Globus pallidus (tissue), 1 donor: Measurements from ENCODE around the gene TRAPPC2B.

Experiments
- DNase-seq: peaks from one replicate; pipeline ENCODE4 v3.0.0-alpha.2; 2015; ENCODE audit warnings: low spot score

The TRAPPC2B gene

DNA sequence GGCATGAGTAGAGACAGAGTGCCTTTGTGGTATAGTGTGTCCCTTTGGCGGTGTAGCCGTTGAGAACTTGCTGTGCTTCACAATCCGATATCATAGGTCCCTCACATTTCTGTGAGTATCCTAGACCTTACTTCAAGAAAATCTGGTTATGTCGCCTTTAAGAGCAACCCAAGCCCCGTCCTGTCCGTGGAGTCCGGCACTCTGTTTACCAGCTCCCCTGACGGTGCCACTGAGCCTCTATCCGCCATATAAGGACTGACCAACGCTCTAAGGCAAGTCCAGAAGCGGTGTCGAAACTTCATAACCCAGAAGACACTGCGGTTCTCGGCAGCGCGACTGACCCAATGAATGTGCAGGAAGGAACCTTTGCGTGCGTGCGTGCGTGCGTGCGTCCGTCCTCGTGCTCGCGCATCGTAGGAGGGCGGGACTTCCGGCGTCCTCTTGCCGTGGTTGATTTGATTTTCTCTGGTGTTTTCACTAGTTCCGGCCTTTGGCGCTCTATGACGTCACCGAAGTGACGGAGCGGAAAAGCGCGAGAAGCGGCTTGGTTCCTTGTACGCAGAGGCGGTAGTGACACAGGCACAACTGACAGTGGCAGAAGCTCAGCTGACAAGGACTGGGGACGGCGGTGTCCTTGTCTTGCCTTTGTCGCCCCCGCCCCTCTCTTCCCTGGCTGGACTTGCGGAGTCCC, at the start of gene TRAPPC2B, which contains the start of gene ZNF547:
TRAPPC2B (plus strand) TSS at position 555 of the 691 bp plus-strand sequence. CDS start 1,283 bp downstream, outside the sequence.
ZNF547 (plus strand) TSS at position 555 of the 691 bp plus-strand sequence. CDS start 5,005 bp downstream, outside the sequence.
- peak; percentile 99 for DNase-seq

DNA sequence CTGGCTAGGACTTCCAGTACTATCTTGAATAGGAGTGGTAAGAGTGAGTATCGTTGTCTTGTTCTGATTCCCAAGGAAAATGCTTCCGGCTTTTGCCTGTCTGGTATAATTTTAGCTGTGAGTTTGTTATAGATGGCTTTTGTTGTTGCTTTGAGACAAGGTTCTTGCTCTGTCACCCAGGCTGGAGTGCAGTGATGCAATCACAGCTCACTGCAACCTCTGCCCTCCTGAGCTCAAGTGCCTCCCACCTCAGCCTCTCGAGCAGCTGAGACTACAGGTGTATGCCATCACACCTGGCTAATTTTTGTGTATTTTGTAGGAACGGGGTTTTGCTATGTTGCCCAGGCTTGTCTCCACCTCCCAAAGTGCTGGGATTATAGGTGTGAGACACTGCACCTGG, 49.2 kb upstream of the TRAPPC2B start:
- DNase-seq, result no peak

DNA sequence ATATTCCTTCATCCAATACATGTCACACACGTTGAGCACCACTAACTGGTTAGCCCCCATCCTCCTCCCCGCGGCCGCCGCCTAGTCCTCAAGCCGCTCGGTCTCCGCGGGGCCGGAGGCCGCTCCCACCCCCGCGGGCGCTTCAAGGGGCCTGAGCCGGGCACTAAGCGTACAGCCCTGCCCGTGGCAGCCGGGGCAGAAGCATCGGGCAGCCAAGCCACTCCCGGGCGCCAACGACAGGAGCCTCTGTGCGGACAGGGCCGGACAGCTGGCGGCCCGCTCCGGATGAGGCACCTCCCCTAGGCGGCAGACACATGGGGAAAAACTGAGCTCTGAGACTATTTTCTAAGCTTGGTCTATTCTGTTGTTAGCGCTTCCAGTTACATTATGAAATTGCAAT, 45.8 kb upstream of the TRAPPC2B start:
- DNase-seq, result no peak

DNA sequence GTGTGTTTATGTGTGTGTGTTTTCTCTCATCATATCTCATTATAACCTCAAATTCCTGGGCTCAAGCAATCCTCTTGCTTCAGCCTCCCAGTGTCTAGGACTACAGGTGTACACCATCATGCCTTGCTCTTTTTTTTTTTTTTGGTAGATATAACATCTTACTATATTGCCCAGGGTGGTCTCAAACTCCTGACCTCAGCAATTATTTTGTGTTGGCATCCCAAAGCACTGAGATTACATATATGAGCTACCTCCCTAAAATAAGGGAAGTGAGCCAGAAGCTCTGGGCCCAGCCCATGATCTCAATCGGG, 43.5 kb upstream of the TRAPPC2B start:
- DNase-seq, result no peak

DNA sequence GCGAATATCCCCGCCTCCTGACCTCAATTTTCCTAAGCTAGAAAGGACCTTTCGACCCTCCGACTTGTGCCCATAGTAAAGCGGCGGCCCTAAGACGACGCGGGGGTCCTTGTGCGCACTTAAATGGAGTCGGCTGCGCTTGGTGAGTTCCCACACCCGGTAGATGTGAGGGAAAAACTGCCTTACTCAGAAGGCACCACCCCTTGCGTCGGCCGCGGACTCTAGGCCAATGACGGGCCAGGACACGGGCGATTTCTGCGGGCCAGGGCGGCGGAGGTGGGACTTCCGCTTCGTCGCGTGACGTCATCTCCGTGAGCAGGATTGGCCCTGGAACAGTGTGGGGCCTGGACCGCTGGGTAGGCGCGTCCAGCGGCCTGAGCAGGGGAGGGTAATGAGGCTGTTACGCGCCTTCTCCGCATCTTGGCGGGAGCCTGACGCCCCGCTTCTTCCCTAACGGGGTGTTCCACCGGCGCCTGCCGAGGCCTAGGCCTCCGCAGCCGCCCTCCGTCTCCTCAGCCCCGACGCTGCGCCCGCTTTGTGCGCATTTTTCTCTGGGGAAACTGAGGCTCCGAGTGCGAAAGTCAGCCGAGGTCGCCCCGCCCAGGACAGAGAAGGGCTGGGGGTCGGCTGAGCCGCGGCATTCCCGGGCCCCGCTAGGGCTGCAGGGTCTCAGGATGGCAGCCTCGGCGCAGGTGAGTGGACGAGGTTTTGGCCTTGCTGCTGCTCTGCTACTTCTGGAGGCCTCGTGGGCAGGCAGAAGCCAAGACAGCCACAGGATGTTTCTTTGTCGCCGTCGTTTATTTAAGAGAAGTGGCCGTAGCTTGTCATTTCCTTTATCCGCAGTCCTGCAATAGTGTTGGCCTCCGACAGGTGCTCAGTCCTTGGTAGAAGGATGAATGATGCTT, 42.9 kb upstream of the TRAPPC2B start, which contains the start of gene ZNF543:
ZNF543 (plus strand) TSS at position 293 of the 905 bp plus-strand sequence; CDS start at position 675, 382 bp downstream.
- DNase-seq, result peak; percentile 95

DNA sequence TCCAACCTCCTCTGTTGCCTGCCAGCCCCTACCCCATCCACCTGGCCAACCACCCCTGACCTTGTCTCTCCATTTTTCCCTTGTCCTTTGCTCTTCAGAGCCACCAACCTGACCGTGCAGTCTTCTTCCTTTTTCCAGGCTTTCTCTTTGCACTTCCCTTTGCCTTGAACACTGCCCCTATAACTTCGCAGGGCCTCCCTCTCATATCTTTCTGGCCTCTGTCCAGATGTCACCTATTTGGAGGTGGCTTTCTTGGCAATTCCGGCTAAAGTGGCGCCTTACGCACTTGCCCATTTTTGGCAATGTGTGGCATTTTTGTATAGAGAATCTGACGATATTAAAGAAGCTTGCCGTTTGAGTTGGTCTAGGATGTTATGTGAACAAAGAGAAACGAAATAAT, 42.2 kb upstream of the TRAPPC2B start:
- no peak for DNase-seq

DNA sequence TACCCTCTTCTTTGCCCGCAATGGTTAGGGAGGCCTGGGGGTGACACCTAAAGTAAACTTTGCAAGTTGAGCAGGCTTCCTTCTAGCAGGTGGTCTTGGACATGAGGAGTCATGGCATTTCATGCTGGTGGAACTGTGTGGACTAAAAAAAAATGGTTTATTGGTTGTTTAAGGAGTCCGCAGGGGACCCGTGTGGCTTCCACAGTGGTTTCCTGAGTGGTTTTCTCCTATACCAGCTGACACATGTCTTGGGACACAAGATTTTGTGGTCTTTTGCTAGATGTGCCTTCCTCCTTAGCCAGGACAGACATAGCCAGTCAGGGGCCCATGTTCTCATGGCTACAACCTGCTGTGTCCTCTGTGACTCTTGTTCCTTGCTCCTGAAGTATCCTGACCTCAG, 41.6 kb upstream of the TRAPPC2B start:
- DNase-seq, result no peak

DNA sequence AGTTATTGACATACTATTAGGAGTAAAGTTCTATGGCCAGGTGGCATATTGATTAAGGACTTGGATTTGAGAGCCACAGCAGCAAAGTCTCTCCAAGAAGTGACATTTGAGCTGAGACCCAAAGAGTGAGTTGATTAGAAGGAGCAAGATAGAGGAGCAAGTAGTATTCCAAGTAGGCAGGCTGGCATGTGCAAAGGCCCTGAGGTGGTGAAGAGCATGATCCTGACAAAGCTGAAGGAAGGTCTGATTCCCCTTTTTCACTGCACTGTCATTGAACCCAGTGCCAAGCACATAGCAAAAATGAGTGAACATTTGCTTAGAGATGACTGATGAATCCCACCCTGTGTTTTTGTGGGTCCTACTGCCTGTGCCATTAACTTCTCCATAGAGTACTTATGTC, 38.4 kb upstream of the TRAPPC2B start:
- no peak for DNase-seq

DNA sequence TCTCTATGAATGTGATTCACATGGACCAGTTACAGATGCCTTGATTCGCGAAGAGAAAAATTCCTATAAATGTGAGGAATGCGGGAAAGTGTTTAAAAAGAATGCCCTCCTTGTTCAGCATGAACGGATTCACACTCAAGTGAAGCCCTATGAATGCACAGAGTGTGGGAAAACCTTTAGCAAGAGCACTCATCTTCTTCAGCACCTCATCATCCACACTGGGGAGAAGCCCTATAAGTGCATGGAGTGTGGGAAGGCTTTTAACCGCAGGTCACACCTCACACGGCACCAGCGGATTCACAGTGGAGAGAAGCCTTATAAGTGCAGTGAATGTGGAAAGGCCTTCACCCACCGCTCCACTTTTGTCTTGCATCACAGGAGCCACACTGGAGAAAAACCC, 35.4 kb upstream of the TRAPPC2B start:
- no peak for DNase-seq

DNA sequence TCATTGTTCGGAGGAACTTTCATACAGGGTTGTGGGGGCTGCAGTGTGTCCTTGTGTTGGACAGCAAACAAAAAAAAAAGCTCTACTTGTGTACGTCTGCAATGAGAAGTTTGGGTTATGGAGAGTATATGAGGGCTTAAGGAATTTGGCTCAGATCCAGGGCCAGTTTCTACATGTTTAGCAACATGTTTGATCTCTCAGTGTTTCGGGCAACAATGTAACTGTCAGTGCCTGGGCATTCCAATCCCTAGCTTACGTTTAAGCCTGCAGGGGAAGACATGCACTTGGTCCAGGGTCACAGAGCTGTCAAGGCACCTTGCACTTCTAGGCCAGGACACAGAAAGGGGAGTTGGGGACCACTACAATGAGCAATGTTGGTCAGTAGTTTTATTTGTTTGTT, 29.2 kb upstream of the TRAPPC2B start:
- no peak for DNase-seq

DNA sequence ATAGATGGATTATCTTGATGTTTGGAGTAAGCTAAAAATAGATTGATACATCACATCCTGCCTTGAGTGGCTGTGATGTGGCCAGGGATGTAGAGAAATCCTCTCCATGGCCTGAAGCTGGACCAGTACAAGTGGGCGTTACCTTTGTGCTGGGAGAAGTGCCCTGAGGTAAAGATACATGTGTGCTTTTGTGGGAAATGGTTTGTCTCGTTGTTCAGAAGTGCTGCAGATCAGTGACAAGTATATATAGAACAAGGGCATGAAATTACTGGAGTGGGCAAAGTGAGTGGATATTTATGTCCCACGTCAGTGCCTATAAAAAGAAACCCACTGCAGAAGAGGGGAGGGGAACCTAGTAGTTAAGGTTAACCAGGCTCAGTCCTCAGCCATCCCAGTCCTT, 24.5 kb upstream of the TRAPPC2B start:
- DNase-seq, result no peak

DNA sequence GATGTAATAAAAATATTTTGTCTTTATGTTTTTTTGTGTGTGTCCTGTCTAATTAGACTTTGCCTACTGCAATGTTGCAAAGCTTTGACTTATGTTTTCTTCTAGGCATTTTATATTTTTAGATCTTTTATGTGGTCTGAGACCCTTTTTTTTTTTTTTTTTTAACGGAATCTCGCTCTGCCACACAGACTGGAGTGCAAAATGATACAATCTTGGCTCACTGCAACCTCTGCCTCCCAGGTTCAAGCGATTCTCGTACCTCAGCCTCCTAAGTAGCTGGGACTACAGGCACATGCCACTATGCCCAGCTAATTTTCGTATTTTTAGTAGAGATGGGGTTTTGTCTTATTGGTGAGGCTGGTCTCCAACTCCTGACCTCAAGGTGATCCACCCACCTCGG, 20.8 kb upstream of the TRAPPC2B start:
- DNase-seq, result no peak

DNA sequence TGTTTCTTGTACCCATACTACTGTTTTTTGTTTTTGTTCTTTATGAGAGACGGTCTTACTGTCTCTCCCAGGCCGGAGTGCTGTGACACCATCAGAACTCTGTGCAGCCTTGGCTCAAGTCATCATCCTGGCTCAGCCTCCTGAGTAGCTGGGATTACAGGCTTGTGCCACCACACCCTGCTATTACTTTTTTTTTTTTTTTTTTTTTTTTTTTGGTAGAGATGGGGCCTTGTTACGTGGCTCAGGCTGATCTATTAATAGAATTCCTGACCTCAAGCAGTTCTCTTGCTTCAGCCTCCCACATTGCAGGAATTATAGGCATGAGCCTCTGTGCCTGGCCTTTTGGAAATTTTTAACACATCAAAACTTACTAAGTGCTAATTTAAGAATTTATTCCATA, 15.2 kb upstream of the TRAPPC2B start:
- DNase-seq, result no peak

DNA sequence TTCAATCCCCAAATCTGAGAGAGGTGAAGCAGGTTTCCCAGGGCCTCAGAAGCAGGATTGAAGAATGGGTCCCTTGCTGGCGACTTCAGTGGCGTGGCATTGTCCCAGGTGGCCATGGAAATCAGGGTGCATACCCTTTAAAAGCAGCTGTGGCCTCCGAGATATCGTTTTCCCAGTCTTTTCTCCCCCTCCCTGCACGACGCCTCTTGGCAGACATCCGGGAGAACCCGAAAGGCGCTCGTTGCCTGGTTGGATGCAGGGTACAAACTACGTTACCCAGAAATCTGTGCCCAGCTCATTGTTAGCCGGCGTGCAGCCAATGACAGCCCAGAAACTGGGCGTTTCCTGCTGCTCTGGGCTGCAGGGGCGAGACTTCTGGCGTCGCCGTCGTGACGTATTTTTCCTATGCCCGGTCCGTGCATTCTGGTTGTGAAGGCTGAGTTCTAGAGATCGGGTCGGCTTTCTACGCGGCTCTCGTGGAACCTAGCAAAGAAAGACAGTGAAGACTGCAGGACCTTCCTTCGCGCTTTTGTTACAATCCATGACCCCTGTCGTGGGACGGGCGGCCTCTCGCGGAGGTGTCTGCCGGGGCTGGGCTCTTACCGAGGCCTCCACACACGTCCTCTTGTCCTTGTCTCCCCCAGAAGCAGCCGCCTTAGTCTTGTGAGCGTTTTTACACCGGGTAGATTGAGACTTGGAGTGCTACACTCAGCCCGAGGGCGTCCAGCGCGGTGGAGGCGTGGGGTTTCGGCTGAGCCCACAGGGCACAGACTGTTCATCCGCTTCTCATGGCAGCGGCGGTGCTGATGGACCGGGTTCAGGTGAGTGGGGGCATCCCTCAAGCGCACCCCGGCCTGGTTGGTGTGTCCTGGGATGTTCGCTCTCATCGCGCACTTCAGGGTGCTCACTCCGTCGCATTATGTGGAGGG, 12.2 kb upstream of the TRAPPC2B start, which contains the start of gene ZNF304:
ZNF304 (plus strand) TSS at position 395 of the 929 bp plus-strand sequence; CDS start at position 789, 394 bp downstream.
- DNase-seq, result peak; percentile 96

DNA sequence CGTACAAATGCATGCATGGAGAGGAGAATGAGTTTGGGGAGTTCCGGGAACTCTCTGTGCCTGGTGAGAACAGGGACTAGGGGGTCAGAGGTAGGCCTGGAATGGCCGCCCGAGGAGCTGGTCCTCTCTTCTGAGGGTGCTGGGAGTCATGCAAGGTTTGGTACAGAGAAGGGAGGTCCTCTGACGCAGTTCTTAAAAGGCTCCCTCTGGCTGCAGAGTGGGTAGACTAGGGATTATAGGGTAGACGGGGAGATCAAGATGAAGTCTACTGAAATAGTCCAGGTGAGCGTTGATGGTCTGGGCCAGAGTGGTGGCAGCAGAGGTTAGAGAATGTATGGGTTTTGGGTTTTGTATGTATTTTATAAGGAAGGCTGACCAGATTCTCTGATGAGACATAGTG, 11.5 kb upstream of the TRAPPC2B start:
- DNase-seq, result no peak

DNA sequence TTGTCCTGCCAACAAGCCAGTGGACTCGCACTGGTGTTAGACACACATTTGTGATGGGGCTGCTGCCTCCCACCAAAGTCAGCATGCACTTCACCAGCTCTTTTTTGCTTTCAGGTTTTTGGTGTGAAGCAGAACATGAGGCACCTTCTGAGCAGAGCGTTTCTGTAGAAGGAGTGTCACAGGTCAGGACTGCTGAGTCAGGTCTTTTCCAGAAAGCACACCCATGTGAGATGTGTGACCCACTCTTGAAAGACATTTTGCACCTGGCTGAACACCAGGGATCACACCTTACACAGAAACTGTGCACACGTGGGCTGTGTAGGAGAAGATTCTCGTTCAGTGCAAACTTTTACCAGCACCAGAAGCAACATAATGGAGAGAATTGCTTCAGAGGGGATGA, 7.4 kb upstream of the TRAPPC2B start:
- DNase-seq, result no peak

DNA sequence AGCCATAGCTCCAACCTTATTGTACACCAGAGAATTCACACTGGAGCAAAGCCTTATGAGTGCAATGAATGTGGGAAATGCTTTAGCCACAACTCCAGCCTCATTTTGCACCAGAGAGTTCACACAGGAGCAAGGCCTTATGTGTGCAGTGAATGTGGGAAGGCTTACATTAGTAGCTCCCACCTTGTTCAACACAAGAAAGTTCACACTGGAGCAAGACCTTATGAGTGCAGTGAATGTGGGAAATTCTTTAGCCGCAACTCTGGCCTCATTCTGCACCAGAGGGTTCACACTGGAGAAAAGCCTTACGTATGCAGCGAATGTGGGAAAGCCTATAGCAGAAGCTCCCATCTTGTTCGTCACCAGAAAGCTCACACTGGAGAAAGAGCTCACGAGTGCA, 5.9 kb upstream of the TRAPPC2B start:
- DNase-seq, result no peak

DNA sequence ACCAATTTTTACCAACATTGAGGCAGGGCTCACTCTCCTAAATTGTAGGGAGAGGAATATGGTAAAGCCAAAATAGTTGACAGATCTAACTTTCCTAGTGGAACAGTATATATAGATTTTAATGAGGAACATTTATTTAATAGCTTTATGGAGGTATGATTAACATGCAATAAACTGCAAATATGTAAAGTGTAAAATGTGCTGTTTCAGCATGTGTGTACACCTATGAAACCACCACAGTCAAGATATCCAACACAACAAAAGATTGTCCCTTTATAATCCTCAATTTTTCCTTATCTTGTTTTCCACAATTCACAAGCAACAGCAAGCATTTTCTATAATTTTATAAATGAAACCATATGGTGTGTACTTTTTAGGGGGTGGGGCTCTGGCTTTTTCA, 4.1 kb upstream of the TRAPPC2B start:
- DNase-seq, result no peak

DNA sequence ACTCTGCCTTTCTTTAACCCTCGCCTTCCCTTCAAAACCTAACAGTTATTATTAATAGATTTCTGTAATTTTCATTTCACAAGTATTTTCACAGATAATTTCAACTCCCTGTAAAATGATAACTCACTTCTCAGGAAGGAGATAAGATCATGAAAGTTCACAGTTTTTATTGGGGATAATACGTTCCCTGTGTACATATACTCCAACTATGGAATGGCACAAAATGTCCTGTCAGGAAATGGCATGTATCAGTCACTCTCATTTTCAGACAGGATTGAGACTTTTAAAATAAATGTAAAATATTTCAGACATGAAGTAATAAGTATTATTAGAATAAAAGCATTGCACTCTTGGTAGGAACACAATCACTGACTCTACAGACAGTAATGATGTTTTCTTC, 932 bp upstream of the TRAPPC2B start:
- DNase-seq, result no peak

DNA sequence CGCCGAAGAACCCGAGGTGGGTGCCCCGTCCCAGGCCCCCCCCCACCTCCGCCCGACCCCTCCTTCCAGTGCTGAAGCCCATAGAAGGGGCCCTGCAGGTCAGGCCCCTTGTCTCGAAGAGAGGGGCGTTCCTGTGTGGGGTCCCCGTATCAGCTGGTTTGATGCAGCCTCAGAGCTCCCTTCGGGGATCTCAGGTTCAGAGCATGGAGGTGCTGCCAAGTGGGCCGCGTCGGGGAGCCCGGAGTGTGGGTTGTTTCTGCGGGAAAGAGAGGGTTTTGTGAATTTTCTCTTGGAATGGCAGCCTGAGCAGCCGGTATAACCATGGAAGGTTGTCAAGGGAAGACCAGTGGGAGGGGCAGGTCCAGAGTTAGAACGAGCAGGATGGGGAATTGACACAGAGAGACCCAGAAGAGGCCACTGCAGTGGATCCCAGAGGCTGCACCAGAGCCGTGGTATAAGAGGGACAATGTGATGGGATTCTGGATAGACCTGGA, 384 bp downstream of the TRAPPC2B start:
- DNase-seq, result peak; percentile 21

DNA sequence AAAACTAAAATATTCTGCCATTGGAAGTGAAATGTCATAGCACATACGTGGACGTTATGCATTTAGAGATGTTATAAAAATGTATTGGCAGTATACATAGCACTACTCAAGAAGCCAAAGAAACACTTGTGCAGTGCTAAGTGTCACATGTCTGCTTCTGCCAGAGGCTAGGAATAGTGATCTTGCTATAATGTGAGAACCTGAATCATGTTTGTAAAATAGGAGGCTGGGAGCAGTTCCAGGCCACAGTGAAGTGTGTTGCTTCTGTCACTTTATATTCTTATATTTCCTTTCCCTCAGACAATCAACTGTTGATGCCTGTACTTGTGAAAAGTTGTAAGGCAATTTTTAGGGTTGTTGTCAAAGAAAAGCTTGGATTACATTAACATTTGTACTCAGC, 3.4 kb downstream of the TRAPPC2B start:
- DNase-seq, result no peak

DNA sequence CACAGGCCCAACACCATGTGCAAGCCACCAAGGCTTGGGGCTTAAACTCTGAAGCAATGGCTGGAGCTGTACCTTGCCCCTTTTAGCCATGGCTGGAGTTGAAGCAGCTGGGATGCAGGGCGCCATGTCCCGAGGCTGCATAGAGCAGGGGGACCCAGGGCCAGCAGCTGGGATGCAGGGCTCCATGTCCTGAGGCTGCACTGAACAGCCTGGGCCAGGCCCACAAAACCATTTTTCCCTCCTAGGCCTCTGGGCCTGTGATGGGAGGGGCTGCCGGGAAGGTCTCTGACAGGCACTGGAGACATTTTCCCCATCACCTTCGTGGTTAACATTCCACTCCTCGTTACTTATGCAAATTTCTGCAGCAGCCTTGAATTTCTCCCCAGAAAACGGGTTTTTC, 10.8 kb downstream of the TRAPPC2B start:
- no peak for DNase-seq
